Stimulated activated CD8-positive, alpha-beta memory T cell treated with anti-CD3 and anti-CD28 coated beads, Interleukin-12 subunit alpha, Interleukin-12 subunit beta, amount 100 ng/mL, for 24 hours (primary cell): ENCODE data around the gene AMN.

ENCODE experiments used
- DNase-seq: peaks from one replicate; pipeline ENCODE4 v3.0.0-alpha.2; 2020; ENCODE audit errors: extremely low read depth

Gene AMN

GRCh38 chr14:102927878-102928411, 5.5 kb downstream of the AMN start:
- no peak for DNase-seq

GRCh38 chr14:102928412-102929240, 6.2 kb downstream of the AMN start:
- DNase-seq = peak; percentile 61

- DNase-seq = no peak
These were observed 7.0 kb downstream of the AMN start for GRCh38 chr14:102929241-102930137.

- DNase-seq = no peak
These were observed 7.8 kb downstream of the AMN start for GRCh38 chr14:102930138-102930752.

DNA sequence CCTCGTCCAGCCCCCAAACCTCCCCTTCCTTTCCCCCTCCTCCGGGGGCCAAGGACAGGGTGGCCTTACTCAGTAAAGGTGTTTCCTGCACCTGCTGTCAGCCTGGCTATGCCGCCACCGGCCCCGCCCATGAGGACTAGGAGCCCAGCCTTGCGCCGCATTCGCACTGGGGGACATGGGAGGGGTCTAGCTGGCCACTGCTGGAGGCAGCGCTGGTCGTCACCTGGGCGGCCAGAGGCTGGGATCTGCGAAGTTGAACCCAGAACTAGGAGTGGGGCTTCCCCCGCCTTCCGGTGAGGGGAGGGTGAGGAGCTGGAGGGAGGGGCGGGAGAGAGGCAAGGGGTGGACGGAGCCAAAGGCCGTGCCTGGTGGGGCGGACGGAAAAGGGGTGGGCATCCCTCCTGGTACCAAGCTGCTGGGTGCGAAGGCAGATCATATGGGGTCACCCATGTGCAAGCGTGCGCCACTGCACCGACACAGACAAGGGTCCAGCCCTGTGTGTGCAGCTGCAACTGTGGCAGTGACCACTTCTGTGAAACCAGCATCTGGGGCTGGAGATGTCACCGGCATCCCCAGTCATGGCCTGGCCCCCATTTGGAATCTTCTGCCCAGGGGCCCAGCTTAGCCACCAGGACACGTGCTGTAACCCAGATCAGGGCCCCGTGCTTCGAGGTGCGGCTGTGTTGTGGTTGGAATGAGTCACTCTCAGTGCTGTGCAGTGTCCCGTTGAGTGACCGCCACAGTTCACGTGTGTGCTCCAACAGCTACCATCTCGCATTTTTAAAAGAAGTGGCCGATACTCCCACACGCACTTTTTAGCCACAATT, 8.5 kb downstream of the AMN start:
- no peak for DNase-seq

- DNase-seq = no peak
These were observed 9.3 kb downstream of the AMN start for GRCh38 chr14:102931580-102932285.

- no peak for DNase-seq
These were observed 10.2 kb downstream of the AMN start for GRCh38 chr14:102932484-102933248.

DNA sequence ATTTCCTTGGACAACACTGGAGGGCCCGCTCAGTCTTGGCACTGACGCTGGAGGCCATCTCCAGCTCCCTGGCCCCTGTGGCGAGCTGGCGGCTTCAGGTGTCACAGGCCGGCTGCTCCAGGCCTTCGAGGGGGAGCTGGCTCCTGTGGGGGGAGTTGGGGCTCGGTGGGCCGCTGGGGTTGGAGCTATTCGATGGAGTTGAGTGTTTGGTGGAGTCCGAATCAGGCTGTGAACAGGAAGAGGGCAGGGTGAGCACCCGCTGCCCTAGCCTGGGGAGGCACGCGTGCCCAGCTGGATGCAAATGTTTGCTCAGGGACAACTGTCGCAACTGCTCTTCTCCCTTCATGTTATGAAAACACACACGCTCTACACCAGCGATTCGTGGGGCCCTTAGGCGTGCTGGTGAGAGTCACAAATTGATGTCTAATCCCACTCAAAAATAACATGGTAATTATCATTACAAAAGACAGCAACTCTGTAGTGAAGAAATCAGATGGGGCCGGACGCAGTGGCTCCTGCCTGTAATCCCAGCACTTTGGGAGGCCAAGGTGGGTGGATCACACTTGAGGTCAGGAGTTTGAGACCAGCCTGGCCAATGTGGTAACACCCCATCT, 11.3 kb downstream of the AMN start:
- no peak for DNase-seq

GRCh38 chr14:102935756-102936155, 13.3 kb downstream of the AMN start:
- DNase-seq = no peak

- no peak for DNase-seq
These were observed 15.1 kb downstream of the AMN start for GRCh38 chr14:102937331-102938175.

GRCh38 chr14:102938191-102938590, 15.7 kb downstream of the AMN start:
- DNase-seq = no peak

GRCh38 chr14:102939329-102939728, 16.9 kb downstream of the AMN start:
- no peak for DNase-seq

DNA sequence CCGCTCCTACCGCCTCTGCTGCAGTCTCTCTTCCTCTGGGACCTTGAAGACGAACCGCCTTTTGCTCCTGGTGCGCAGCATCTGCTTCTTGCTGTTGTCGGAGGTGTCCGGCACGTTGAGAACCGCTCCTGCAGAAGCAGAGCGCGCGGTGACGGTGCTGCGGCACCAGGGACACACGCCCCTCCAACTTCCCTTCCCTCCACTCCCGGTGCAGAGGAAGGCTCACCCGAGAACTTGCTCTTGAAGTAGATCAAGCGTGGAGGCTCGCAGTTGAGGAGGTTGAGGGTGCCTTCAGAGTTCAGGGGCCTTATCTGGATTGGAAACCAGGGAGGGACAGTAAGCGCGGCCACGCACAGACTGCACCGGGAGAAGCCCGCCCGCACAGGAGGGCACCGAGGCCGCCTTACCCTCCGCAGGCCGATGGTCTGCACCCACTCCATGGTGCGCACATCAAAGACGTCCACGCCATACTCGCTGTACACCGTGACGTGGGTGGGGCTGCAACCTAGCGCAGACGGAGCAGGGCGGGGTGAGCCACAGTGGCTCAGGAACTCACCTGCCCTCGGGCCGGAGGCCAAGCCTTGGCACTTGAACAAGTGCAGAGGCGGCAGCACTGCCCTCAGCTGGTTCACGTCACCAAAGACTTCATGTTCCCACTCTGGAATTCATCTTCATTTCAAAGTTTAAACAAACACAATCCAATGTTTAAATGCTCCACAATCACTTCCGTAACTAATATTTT, 17.5 kb downstream of the AMN start:
- no peak for DNase-seq

GRCh38 chr14:102940729-102941362, 18.4 kb downstream of the AMN start:
- DNase-seq = no peak

DNA sequence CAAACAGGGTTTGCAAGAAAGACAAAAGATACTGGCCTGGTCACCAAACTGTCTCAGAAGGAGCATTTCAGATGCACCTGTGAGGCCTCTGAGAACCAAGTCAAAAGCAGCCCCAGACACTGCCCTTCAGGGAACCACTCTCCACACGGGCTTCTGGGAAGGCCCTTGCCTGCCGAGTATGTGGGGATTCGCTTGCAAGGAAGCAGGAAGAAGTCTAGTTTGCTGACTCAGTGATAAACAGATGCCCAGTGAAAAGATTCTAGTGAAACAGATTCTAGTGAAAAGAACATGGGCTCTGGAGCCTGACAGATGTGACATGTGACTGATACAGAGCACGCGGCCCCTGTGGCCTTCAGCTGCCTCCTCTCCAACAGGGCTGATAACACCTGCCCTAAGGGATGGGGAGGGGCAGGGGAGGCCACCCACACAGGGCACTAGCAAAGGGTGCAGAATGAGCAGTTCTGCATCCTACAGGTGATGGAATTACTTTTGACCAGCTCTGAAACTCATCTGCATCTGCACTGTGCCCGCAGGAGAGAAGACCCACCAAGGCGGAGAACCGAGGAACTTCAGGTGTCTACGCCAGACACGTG, 19.1 kb downstream of the AMN start:
- no peak for DNase-seq

- no peak for DNase-seq
These were observed 19.6 kb downstream of the AMN start for GRCh38 chr14:102942069-102942468.

DNA sequence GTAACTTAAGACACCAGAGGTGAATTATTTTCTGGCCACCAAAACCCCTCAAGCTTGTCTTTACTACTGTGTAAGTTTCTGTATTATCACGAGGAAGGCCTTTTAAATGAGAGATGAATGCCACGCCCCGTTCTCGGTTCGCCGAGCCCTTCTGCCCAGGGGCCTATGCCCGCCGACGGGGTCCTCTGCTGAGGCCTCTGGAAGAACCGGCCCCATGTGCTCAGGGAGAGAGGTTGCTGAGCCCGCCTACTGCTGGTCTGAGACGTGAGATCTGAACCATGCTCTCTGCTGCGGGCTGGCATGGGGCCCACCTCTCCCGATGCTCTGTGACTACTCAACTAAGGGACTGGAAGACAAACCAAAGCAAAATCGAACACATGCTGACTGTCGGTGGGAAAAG, 21.0 kb downstream of the AMN start:
- DNase-seq = no peak
